Measurements from ENCODE around the gene CERK.

CERK gene

DNA sequence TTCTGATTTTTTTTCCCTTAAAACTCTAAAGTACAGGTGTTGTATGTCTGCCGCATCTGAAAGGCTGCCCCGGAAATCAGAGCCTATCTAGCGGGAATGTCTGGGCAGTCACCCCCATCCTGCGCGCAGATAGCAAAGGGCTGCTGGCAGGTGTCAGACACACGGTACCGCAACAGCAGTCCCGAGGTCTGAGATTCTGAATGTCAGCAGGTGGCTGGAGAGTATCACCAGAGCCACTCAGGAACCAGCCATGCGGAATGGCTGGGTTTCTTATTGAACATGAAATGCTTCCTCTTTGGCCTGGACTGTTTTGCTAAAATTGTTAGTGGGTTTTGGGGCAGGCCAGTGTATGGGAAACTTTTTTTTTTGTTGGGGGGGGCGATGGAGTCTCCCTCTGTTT lies 53.3 kb downstream of the CERK start:
- TF ChIP-seq, protein P1, sequence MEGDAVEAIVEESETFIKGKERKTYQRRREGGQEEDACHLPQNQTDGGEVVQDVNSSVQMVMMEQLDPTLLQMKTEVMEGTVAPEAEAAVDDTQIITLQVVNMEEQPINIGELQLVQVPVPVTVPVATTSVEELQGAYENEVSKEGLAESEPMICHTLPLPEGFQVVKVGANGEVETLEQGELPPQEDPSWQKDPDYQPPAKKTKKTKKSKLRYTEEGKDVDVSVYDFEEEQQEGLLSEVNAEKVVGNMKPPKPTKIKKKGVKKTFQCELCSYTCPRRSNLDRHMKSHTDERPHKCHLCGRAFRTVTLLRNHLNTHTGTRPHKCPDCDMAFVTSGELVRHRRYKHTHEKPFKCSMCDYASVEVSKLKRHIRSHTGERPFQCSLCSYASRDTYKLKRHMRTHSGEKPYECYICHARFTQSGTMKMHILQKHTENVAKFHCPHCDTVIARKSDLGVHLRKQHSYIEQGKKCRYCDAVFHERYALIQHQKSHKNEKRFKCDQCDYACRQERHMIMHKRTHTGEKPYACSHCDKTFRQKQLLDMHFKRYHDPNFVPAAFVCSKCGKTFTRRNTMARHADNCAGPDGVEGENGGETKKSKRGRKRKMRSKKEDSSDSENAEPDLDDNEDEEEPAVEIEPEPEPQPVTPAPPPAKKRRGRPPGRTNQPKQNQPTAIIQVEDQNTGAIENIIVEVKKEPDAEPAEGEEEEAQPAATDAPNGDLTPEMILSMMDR (conservative IDR thresholded peaks at IDR 0.05) = no peak
- peak overlapping the region; percentile 65 for H3K27ac ChIP-seq

GRCh38 chr22:46682011-46682731 lies 55.9 kb downstream of the CERK start:
- no peak overlapping the region for H3K27ac ChIP-seq
- TF ChIP-seq, protein P1 (conservative IDR thresholded peaks at IDR 0.05) = no peak

DNA sequence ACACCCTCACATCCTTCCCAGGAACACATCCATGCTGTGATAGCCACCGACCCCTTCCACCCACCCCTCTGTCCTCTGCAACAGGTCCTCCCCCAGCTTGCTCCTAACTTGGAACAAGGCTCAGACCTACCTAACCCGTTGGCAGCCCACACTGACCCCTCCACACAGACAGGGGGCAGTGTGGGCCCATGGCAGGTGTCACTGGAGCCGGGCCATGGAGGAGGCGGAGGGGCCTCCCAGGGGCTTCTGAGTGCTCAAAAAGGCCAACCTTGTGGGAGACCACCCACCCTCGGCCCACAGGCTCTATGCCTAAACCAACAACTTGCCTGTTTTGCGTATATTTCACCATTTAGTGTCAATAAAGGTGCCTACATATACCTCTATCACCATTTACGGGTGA lies 57.0 kb downstream of the CERK start:
- no peak overlapping the region for H3K27ac ChIP-seq
- TF ChIP-seq, protein P1 (conservative IDR thresholded peaks at IDR 0.05) = 0 out of 2 replicates have a peak, but pooled peaks have one; percentile 7

DNA sequence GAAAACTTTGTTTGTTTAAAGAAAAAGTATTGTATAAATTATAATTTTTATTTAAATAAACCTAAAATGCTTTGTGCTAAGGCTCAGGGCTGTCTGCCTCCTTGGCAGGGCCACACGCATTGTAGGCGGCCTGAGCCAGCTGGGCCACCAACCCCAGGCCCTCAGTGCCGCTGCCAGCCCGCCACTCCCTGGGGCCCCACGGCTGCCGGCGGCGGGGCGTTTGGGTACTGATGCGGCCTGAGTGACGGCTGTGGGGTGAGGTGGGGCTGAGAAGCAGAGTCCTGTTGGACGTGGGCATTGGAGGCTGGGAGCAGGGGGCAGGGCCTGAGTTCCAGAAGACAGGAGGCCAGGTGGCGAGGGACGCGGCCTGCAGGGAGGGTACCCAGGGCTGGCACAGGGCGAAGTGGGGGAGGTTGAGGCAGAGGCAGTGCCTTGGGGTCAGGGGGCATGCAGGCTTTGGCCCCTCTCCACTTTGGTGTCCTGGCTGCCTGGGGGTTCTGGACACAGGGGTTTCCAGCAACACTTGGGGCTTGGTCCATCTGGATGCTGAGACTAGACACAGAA lies 58.3 kb downstream of the CERK start:
- TF ChIP-seq, protein P1 (conservative IDR thresholded peaks at IDR 0.05) = no peak
- H3K27ac ChIP-seq = no peak overlapping the region

DNA sequence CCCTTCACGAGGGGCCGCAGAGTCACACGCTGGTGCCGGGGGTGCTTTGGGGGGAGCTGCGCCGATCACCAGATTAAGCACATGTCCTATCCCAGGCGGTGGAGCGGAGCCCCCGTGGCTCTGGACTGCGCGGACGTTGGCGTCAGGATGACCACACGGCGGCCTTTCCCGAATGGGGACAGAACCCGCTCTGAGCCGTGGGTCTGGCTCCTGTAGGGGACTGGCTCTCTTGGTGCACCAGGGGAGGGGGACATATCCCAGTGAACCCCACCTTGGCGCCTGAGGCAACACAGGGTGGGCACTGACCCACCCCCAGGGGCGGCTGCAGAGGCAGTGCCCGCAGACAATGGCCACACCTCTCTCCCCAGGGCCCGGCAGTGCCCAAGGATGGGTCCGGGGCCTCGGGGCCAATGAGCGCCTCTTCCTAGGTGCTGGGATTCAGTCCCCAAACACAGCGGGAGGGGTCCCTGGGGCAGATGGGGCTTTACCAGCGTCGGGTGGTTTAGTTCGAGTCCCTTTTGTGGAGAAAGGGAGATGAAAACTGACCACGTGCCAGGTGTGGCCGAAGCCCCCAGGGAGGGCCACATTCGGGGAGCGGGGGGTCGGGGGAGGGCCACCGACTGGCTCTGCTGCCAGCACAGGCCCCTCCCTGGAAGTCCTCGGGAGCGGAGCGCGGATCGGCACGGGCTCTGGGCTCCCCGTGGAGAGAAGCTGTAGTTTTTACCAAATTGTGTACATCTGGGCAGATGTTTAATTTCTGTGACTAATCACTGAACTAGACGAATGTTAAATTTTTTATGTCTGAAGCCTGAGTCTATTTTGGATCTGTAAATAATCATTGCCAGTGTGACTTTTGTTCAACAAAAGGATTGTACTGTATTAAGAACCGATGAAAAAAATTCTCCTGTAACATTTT lies 59.0 kb downstream of the CERK start:
- TF ChIP-seq, protein P1 (conservative IDR thresholded peaks at IDR 0.05) = no peak
- H3K27ac ChIP-seq = no peak overlapping the region

GRCh38 chr22:46678003-46678657 lies 59.9 kb downstream of the CERK start:
- TF ChIP-seq, protein P1 (conservative IDR thresholded peaks at IDR 0.05) = no peak
- H3K27ac ChIP-seq = no peak overlapping the region
